Activated CD8-positive, alpha-beta memory T cell treated with anti-CD3 and anti-CD28 coated beads for 24 hours (primary cell): ENCODE results near the gene TNFRSF4.

Experiments used
- DNase-seq: peaks from one replicate; pipeline ENCODE4 v3.0.0-alpha.2; 2020

The TNFRSF4 gene

DNA sequence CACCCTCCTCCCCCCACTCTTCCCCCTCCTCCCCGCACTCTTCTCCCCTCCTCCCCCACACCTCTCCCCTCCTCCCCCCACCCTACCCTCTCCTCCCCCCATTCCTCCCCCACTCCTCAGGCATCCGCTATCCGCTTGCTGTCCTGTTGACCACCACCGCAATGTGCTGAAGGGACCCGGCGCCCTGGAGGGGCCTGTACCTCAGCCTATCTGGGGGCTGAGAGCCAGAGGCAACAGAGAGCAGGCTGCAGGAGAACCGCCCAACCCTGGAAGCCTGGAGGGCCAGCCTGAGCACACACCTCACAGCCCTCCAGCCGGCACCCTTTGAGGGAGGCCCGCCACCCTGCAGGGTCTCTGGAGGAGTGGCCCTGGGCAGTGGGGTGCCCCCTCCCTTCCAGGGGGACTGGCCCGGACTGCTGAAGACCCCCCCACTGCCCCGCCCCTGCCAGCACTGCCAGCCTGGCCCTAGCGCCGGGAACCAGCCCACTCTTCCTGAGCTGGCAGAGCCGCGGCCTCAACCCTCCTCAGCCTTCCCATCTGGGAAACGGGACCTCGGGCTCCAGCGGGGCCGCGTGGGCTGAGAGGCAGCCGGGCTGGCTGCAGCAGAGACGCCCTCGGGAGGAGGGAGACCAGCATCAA, 31.3 kb upstream of the TNFRSF4 start:
- DNase-seq: no peak

- DNase-seq: no peak
Observed at GRCh38 chr1:1244192-1244811, 30.3 kb upstream of the TNFRSF4 start.

- DNase-seq: no peak
Observed at GRCh38 chr1:1243807-1244191, 29.8 kb upstream of the TNFRSF4 start.

DNA sequence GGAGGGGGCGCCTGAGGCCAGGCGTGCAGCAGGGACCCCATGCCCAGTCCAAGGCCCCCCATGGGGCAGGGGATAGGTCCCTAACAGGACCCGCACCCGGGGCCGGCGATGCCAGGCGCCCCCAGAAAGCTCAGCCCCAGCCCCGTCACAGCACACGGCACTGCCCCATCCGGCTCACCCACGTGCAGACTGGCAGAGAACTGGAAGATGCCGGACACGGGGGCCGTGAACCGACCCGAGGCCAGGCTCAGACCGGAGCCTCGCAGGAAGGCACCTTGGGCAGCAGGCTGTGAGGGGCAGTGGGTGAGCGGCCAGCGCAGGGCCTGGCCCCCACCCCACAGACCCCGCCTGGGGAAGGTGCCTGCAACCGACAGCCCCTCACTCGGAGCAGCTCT, 29.3 kb upstream of the TNFRSF4 start:
- DNase-seq: no peak

DNA sequence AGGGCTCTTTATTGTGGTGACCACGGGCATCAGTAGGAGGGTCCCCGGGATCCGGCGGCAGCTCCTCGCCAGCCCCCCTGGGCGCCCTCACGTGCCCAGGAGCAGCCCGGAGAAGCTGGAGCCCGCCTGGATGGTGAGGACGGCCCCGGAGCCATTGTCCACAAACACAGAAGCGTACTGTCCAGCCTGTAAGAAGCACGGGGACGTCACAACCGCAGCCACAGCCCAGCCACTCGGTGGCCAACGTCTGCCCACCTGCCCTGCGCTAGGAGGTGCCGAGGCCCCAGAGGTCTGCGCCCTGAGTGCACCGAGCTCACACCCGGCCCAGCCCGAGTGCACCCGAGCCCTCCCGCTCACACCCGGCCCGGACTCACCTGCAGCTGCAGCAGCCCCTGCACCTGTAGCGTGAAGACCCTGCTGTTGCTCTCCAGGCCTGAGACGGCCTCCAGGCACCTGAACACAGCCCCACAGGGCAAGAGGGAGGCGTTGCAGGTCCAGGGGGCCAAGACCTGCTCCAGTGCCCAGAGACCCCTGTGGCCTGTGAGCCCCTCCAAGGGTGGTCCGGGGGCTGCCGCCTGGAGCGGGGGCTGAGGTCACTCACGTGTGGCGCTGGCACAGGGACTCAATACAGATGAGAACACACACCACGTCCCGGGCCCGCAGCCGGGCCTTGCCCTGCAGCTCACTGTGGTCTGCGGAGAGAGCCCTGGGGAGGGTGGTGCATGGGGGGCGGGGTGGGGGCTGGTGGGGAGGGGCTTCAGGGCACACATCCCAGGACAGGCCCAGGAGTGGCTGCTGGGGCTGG, 28.7 kb upstream of the TNFRSF4 start:
- DNase-seq: no peak

GRCh38 chr1:1241588-1242219, 27.8 kb upstream of the TNFRSF4 start:
- no peak for DNase-seq

DNA sequence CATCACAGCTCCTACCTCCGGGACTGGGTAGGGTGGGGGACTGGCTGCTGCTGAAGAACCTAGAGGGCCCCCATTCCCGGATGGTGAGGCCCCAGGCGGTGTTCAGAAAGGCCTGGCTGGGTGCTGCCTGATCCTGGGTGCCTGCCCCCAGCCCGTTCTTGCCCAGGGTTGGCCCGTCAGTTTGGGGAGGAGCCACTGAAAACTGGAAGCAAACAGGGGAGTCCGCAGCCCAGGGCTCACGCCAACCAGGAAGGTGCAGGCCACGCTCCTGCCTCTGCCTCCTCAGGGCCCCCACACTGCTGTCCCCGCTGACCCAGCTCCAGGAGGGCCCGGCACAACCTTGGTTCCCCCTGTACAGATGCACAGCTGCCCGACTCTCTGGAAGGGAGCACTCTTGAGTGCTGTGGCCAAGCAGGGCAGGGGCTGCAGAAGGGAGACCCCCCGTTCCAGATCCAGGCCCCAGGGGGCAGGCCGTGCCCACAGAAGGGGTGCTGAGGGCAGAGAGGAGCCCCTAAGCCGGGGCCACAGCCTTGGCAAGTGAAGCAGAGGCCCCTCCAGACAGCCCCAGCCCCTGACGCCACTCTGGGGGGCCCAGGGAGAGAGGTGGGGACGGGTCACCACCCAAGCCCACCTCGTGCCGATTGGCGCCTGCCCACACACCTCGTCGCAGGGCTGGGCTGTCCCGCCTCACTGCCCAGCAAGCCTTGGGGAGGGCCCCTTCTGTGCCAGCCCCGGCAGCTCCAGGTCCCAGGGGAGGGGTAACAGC, 27.1 kb upstream of the TNFRSF4 start:
- DNase-seq: no peak

DNA sequence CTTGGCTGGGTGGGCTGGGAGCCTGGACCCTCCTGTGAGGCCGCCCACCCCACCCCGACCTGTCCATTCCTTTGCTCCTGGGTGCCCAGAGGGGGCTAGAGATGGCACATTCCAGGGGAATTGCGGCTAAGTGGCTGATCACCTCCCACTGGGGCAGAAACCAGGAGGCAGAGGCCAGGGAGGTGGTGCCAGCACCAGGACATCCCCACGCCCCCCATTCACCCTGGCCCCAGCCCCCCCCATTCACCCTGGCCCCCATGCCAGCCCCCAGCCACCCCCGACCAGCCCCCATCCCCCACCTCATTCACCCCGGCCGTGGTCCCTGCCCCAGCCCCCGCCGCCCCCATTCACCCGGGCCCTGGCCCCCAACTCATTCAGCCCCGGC, 26.4 kb upstream of the TNFRSF4 start:
- DNase-seq: no peak

- no peak for DNase-seq
Observed at GRCh38 chr1:1239614-1240347, 25.8 kb upstream of the TNFRSF4 start.

GRCh38 chr1:1239227-1239613, 25.3 kb upstream of the TNFRSF4 start:
- DNase-seq: no peak

DNA sequence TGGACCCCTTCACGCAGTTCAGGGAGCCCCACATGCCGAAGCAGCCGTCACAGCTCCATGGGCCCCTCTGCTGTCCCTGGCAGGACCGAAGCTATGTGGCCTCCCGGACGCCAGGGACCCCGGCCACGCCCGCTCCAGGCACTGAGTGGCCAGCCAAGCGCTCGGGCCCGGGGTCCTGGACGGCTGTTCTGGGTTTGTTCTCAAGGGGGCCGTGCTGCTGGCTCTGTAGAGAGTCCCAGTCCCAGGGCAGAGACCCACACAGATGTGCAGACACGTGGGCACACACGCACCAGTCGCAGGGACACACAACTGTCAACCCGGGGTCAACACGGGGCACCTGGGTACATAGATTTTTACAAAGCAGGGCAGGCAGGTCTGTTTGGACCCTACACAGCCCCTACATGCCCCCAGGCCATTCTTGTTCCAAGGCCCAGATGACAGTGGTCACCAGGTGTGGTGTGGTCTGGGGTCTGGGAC, 24.8 kb upstream of the TNFRSF4 start:
- no peak for DNase-seq

GRCh38 chr1:1237874-1238701, 24.1 kb upstream of the TNFRSF4 start:
- no peak for DNase-seq

GRCh38 chr1:1236945-1237873, 23.3 kb upstream of the TNFRSF4 start:
- DNase-seq: no peak

GRCh38 chr1:1236176-1236763, 22.3 kb upstream of the TNFRSF4 start:
- DNase-seq: no peak

DNA sequence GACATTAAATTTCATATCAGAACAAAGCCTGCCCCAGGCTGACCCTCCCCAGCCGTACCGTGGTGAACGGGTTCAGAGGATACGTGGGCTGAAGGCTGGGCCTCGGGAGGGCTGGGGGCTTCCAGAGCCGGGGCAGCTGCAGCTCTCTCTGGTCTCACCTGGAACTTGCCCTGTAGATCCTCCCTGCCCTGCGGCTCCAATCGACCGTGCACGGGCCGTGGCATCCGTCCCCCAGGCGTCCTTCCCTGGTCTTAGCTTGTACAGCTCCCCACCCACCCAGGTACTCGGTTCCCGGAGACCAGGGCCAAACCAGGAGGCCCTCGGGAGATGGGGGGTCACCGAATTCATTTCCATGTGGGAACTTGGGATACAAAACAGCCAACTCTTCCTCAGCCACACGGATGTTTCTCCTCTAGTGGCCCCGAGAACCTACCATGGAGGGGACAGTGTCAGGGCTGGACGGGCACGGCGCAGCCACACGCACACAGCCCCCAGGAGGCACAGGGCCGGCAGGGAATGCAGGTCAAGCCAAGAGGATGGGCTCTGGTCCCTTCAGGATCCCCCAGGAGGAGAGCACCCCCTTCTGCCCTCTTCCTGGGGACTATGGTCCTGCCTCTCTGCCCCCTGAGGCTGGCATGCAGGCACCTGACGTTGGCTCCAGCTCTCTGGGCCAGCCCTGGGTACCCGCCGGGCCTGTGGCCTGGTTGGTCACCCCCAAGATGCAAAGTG, 21.2 kb upstream of the TNFRSF4 start:
- no peak for DNase-seq

- no peak for DNase-seq
Observed at GRCh38 chr1:1234180-1234808, 20.3 kb upstream of the TNFRSF4 start.

DNA sequence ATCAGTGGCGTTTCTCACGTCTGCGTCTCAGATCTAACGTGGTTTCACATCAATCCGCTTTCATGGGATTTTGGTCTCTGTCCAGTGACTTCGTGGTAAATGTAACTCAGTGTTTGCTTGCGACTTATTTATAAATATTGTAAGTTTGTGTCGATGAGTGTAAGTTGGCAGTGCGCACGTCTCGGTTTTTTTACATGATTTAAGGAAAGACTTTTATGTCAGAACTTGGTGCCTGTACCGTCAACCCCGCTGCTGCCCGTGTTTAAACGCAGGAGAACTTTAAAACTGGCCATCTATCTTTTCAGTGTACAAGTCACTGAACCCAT, 19.6 kb upstream of the TNFRSF4 start:
- DNase-seq: no peak

GRCh38 chr1:1232796-1233566, 19.0 kb upstream of the TNFRSF4 start:
- no peak for DNase-seq
